Thyroid gland (tissue), 4 donors: ENCODE data around the gene SCIN. TPM values are rescaled to one million over a fixed set of nuclear protein-coding genes. Genes with fewer than 3 reads are reported as not detected.

Experiments used
- DNase-seq, 2 donors: peaks; one replicate each; pipeline ENCODE4 v3.0.0-alpha.2; 2019
- H3K27ac ChIP-seq, 3 donors: fragments of 200-600 bp; sonication (generic); 1 replicate in 2 of 3; 2 replicates in 1 of 3; pipeline ENCODE4 v1.5.1; 2016 to 2019; ENCODE audit warnings: mild to moderate bottlenecking in 1 of 3, moderate library complexity in 1 of 3
- H3K27me3 ChIP-seq: fragments of 200-600 bp; sonication (generic); one replicate; pipeline ENCODE4 v1.5.1; 2019
- H3K36me3 ChIP-seq, 2 donors: fragments of 200-600 bp; sonication (generic); one replicate each; pipeline ENCODE4 v1.5.1; 2016 to 2019
- H3K4me1 ChIP-seq, 2 donors: fragments of 200-600 bp; sonication (generic); one replicate each; pipeline ENCODE4 v1.5.1; 2017 to 2019
- H3K4me3 ChIP-seq, 3 donors: fragments of 200-600 bp; sonication (generic); replicated peaks in 1 of 3; 1 replicate in 2 of 3; 2 replicates in 1 of 3; pipeline ENCODE4 v1.5.1; 2016; ENCODE audit warnings: mild to moderate bottlenecking in 1 of 3
- H3K9me3 ChIP-seq: fragments of 200-600 bp; sonication (generic); one replicate; pipeline ENCODE4 v1.5.1; 2017
- CTCF ChIP-seq, 6 experiments: fragments of 200-600 bp in 3 of 6; fragments of 450-650 bp in 3 of 6; sonication (generic) in 3 of 6; IDR thresholded peaks; one replicate each; pipeline ENCODE4 v1.5.1; 2016 to 2019; ENCODE audit warnings: antibody characterized with exemption in 6 of 6, mild to moderate bottlenecking in 2 of 6, inconsistent platforms in 1 of 6, moderate library complexity in 1 of 6
- POLR2A ChIP-seq, 2 donors: fragments of 450-650 bp; IDR thresholded peaks; one replicate each; pipeline ENCODE4 v1.6.1; 2017; ENCODE audit warnings: antibody characterized with exemption in 2 of 2, mild to moderate bottlenecking in 2 of 2, moderate library complexity in 1 of 2
- WGBS, 2 donors: methylation state at CpG; one replicate each; pipeline ENCODE4 v1.1.5; 2017; 5-methylcytosine and 5-hydroxymethylcytosine counted together
- intact Hi-C: fragments of 100-400 bp; cut with DNase I; formaldehyde crosslinking; loops from one replicate; pipeline ENCODE4 v1.15.1; 2023
- total RNA-seq, 4 donors: library from RNA; depleted of rRNA; stranded (reverse); fragments of >200 nt; gene quantifications; one replicate each; pipeline ENCODE4 v1.2.3, GENCODE V29; 2016

SCIN gene
- total RNA-seq, 4 donors from 2014 or later = 0.67 to 8.4 (median 3.5) TPM

GRCh38 chr7:12567015-12567414 lies 3.5 kb upstream of the SCIN start:
- H3K9me3 ChIP-seq = no peaks in the 10 kb centered on the region
- TF ChIP-seq CTCF (IDR thresholded peaks at IDR 0.05) (no peak), POLR2A (IDR thresholded peaks at IDR 0.05) (no peak)
- no peak overlapping the region for H3K27ac ChIP-seq
- DNase-seq = no peak
- intact Hi-C loops = no loop called here
- H3K27me3 ChIP-seq = no peaks in the 10 kb centered on the region
- no peak overlapping the region for H3K4me3 ChIP-seq
- H3K36me3 ChIP-seq = no peaks in the 10 kb centered on the region
- 74 to 93% methylated on average over 1 of the region's 1 CpG for WGBS, 2 donors
- peaks cover 12 to 18% of the 10 kb centered on the region in 2 donors for H3K4me1 ChIP-seq

- Histone ChIP-seq H3K4me3 (no peak overlapping the region), H3K4me1 (peaks cover 12 to 18% of the 10 kb centered on the region in 2 donors), H3K9me3 (no peaks in the 10 kb centered on the region), H3K27me3 (no peaks in the 10 kb centered on the region), H3K27ac (no peak overlapping the region), H3K36me3 (no peaks in the 10 kb centered on the region)
- DNase-seq = peak in 1 of 2 donors; percentile 27
- 27 to 30% methylated on average over 5 of the region's 5 CpGs for WGBS, 2 donors
- intact Hi-C loops = no loop called here
- TF ChIP-seq POLR2A (IDR thresholded peaks at IDR 0.05) (no peak), CTCF (IDR thresholded peaks at IDR 0.05) (no peak)
These were observed 847 bp upstream of the SCIN start for GRCh38 chr7:12569673-12570072.

DNA sequence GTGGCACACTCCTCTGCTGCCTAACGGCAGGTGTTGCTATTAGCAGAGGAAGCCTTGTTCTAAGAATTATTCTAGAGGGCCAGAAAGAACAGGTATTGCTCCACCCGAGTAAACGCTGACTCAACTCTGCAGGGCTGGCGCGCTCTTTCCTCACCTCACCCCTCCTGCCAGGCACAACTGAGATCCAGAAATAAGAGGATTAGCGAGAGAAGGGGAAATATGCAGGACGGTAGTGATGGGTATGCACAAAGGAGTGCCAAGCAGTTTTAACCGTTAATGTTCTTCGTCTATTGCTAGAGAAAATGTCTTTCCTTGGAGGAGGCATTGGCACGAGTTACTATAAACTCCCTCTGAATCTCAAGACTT lies 369 bp upstream of the SCIN start:
- intact Hi-C loops = no loop called here
- WGBS, 2 donors = 1% methylated on average over 10 of the region's 10 CpGs

DNA sequence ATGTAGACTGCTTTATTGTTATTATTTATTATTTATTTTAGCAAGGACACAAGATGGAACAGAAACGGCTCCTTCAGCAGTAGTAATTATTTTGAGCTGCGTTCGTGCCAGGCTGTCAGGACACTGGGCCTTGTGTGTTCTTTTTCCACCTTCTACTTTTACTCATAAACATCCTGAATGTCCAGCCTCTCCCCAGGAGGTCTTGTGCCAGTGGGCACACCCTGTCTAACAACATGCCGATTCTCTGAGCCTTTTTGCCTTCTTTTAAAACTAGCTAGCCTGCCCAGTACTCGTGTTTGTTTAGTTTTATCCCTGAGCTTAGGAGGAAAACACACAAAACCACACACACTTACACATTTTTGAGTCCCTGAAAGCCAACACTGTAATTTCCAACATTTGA lies 1.2 kb downstream of the SCIN start:
- no peaks in the 10 kb centered on the region for H3K36me3 ChIP-seq
- WGBS, 2 donors = 70 to 86% methylated on average over 5 of the region's 5 CpGs
- DNase-seq = no peak
- TF ChIP-seq POLR2A (IDR thresholded peaks at IDR 0.05) = no peak
- TF ChIP-seq CTCF (IDR thresholded peaks at IDR 0.05) = no peak
- H3K27ac ChIP-seq = no peak overlapping the region
- H3K4me3 ChIP-seq = no peak overlapping the region
- intact Hi-C loops = no loop called here
- no peaks in the 10 kb centered on the region for H3K9me3 ChIP-seq
- H3K27me3 ChIP-seq = no peaks in the 10 kb centered on the region
- H3K4me1 ChIP-seq = peaks cover 12 to 18% of the 10 kb centered on the region in 2 donors

More for the DNA sequence above, 369 bp upstream of the SCIN start:
- peak; percentile 50 to 78 for DNase-seq
- Histone ChIP-seq H3K9me3 (no peaks in the 10 kb centered on the region), H3K4me1 (peaks cover 12 to 18% of the 10 kb centered on the region in 2 donors), H3K36me3 (no peaks in the 10 kb centered on the region), H3K4me3 (peak overlapping the region in 2 of 3 donors; percentile 31 to 37), H3K27ac (no peak overlapping the region), H3K27me3 (no peaks in the 10 kb centered on the region)
- TF ChIP-seq POLR2A (IDR thresholded peaks at IDR 0.05) (no peak), CTCF (IDR thresholded peaks at IDR 0.05) (no peak)

- 46 to 54% methylated on average over 2 of the region's 2 CpGs for WGBS, 2 donors
- H3K36me3 ChIP-seq = no peaks in the 10 kb centered on the region
- H3K27me3 ChIP-seq = no peaks in the 10 kb centered on the region
- H3K4me3 ChIP-seq = no peak overlapping the region
- H3K4me1 ChIP-seq = peaks cover 12 to 18% of the 10 kb centered on the region in 2 donors
- H3K27ac ChIP-seq = no peak overlapping the region
- TF ChIP-seq CTCF (IDR thresholded peaks at IDR 0.05) (no peak), POLR2A (IDR thresholded peaks at IDR 0.05) (no peak)
- no peak for DNase-seq
- H3K9me3 ChIP-seq = no peaks in the 10 kb centered on the region
- intact Hi-C loops = no loop called here
These were observed 2.5 kb downstream of the SCIN start for GRCh38 chr7:12572941-12573575.
